CD4-positive, alpha-beta T cell (primary cell): ENCODE data around the gene LONP1. TPM values are rescaled to one million over a fixed set of nuclear protein-coding genes. Genes with fewer than 3 reads are reported as not detected.

Source experiments
- ATAC-seq: fragments of 200-7000 bp; cut with Tn5 transposase; one replicate; pipeline ENCODE4 v1.10.0; 2022; ENCODE audit warnings: mild to moderate bottlenecking; ENCODE audit not compliant: poor library complexity
- CTCF ChIA-PET: fragments of 350-600 bp; sonication (Branson Sonifier 250); formaldehyde crosslinking; loops from one replicate; lab custom pipeline; 2021; ENCODE audit warnings: antibody characterized with exemption, inconsistent platforms; lab: Charles Lee
- POLR2A ChIA-PET: fragments of 350-600 bp; sonication (Branson Sonifier 250); formaldehyde crosslinking; loops from one replicate; lab custom pipeline; 2021; ENCODE audit warnings: antibody characterized with exemption, inconsistent platforms; lab: Charles Lee
- DNase-seq, 14 experiments: peaks; one replicate each; pipeline ENCODE4 v3.0.0-alpha.2; 2013 to 2020; ENCODE audit warnings: mixed read lengths in 2 of 14
- H3K27ac ChIP-seq, 2 donors: one replicate each; pipeline versions ENCODE4 v1.5.1 to v1.7.0; 2013; ENCODE audit warnings: low read length in 2 of 2, low read depth in 1 of 2, mild to moderate bottlenecking in 1 of 2
- H3K27me3 ChIP-seq, 2 experiments: 1 replicate in 1 of 2; 2 replicates in 1 of 2; pipeline versions ENCODE4 v1.6.1 to v1.7.0; 2013; ENCODE audit warnings: low read length in 2 of 2, control low read depth in 1 of 2, mild to moderate bottlenecking in 1 of 2, moderate library complexity in 1 of 2; ENCODE audit not compliant: insufficient read depth in 2 of 2, control insufficient read depth in 1 of 2
- H3K36me3 ChIP-seq: one replicate; pipeline ENCODE4 v1.6.1; 2013; ENCODE audit warnings: low read length, control low read depth; ENCODE audit not compliant: insufficient read depth
- H3K4me1 ChIP-seq: one replicate; pipeline ENCODE4 v1.6.1; 2013; ENCODE audit warnings: low read length, control low read depth; ENCODE audit not compliant: insufficient read depth
- H3K4me3 ChIP-seq: one replicate; pipeline ENCODE4 v1.5.1; 2013; ENCODE audit warnings: mild to moderate bottlenecking, low read length, moderate library complexity
- H3K9me3 ChIP-seq, 2 experiments: 1 replicate in 1 of 2; 2 replicates in 1 of 2; pipeline versions ENCODE4 v1.6.1 to v1.7.0; 2013; ENCODE audit warnings: low read length in 2 of 2, mild to moderate bottlenecking in 2 of 2, control low read depth in 1 of 2, moderate library complexity in 1 of 2; ENCODE audit not compliant: control insufficient read depth in 1 of 2, insufficient read depth in 1 of 2
- H3K27ac Mint-ChIP-seq: one replicate; pipeline ENCODE4 v1.8.0; 2020; ENCODE audit warnings: mixed read lengths
- H3K27me3 Mint-ChIP-seq: one replicate; pipeline ENCODE4 v1.8.0; 2021; ENCODE audit warnings: mixed read lengths
- H3K36me3 Mint-ChIP-seq: one replicate; pipeline ENCODE4 v1.8.0; 2021; ENCODE audit warnings: low read depth, mixed read lengths
- H3K4me1 Mint-ChIP-seq: one replicate; pipeline ENCODE4 v1.8.0; 2021; ENCODE audit warnings: low read depth, mixed read lengths
- H3K4me3 Mint-ChIP-seq: one replicate; pipeline ENCODE4 v1.8.0; 2020; ENCODE audit warnings: mild to moderate bottlenecking, mixed read lengths
- H3K9me3 Mint-ChIP-seq: one replicate; pipeline ENCODE4 v1.8.0; 2020; ENCODE audit warnings: mixed read lengths
- CTCF ChIP-seq: fragments of 200-600 bp; IDR thresholded peaks from one replicate; pipeline ENCODE4 v1.8.0; 2022; ENCODE audit warnings: antibody characterized with exemption, mild to moderate bottlenecking
- intact Hi-C, 2 experiments: fragments of 100-400 bp; cut with DNase I in 1 of 2; cut with micrococcal nuclease in 1 of 2; formaldehyde crosslinking; loops; one replicate each; pipeline versions ENCODE4 v1.15.1 to v1.9.0; 2023 to 2025; cut with DNase I, micrococcal nuclease
- total RNA-seq, 174 experiments: library from RNA in 2 of 174; stranded (reverse) in 2 of 174; gene quantifications; one replicate each; pipeline ENCODE4 v1.2.3 and lab custom pipeline; 2021 to 2026

Gene LONP1
- total RNA-seq, 2 experiments from 2014 or later = 88.7 to 91.0 TPM

DNA sequence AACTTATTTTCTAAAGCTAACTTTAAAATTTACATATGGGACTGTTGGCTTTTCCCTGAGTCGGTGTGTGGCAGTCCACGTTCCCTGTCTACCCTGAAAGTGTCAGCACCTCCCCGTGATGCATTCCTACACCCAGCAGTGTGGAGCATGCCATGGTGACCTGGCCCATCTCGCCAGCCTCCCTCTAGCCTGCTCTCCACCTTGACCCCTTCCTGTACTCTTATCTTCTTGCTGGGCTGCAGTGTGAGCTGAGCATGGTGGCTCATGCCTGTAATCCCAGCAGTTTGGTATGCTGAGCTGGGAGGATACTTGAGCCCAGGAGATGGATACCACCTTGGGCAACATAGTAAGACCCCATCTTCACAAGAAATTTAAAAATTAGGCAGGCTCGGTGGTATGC is 65.0 kb downstream of the LONP1 start:
- H3K4me1 Mint-ChIP-seq = no peaks in the 10 kb centered on the region
- DNase-seq (no peak), ATAC-seq (no peak)
- Histone ChIP-seq H3K27ac (no peak overlapping the region), H3K36me3 (peaks cover 95% of the 10 kb centered on the region), H3K27me3 (no peaks in the 10 kb centered on the region), H3K4me1 (no peaks in the 10 kb centered on the region), H3K9me3 (no peaks in the 10 kb centered on the region), H3K4me3 (no peak overlapping the region)
- ChIA-PET CTCF (no interaction called here), POLR2A (no interaction called here)
- TF ChIP-seq CTCF = no peak
- intact Hi-C loops = no loop called here
- H3K4me3 Mint-ChIP-seq = no peak overlapping the region
- H3K27me3 Mint-ChIP-seq = no peaks in the 10 kb centered on the region
- H3K9me3 Mint-ChIP-seq = no peaks in the 10 kb centered on the region
- no peak overlapping the region for H3K27ac Mint-ChIP-seq
- H3K36me3 Mint-ChIP-seq = peaks cover 85% of the 10 kb centered on the region

DNA sequence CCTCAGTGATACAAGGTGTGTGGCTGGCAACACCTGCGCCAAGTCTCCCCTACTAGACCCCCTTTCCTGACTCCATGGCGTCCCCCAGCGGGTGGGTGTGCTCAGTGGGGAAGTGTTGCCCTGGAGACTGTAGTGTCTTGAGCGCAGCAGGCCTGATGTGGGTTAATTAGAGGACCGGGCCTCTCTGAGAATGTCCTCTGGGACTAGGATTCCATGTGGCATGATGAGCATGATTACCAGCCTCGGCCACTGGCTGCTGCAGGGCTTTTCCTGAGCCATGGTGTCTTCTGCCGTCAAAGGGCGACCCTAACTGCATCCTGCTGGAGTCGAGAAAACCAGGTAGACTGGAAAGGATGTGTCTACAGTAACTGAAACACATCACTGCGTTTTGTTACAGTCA is 67.7 kb downstream of the LONP1 start:
- H3K4me3 Mint-ChIP-seq = no peak overlapping the region
- intact Hi-C loops = no loop called here
- H3K27me3 Mint-ChIP-seq = no peaks in the 10 kb centered on the region
- H3K4me1 Mint-ChIP-seq = no peaks in the 10 kb centered on the region
- TF ChIP-seq CTCF = no peak
- H3K4me3 ChIP-seq = no peak overlapping the region
- H3K27ac Mint-ChIP-seq = no peak overlapping the region
- no peaks in the 10 kb centered on the region for H3K27me3 ChIP-seq
- peaks cover 91% of the 10 kb centered on the region for H3K36me3 ChIP-seq
- no peaks in the 10 kb centered on the region for H3K9me3 Mint-ChIP-seq
- no peak for DNase-seq
- H3K36me3 Mint-ChIP-seq = peaks cover 88% of the 10 kb centered on the region
- ChIA-PET CTCF (no interaction called here), POLR2A (no interaction called here)
- no peaks in the 10 kb centered on the region for H3K9me3 ChIP-seq
- no peak overlapping the region for H3K27ac ChIP-seq
- H3K4me1 ChIP-seq = no peaks in the 10 kb centered on the region
- ATAC-seq = no peak

GRCh38 chr19:5651361-5651760 is 68.6 kb downstream of the LONP1 start:
- POLR2A ChIA-PET = no interaction called here
- no peaks in the 10 kb centered on the region for H3K4me1 Mint-ChIP-seq
- TF ChIP-seq CTCF = no peak
- H3K9me3 ChIP-seq = no peaks in the 10 kb centered on the region
- CTCF ChIA-PET = no interaction called here
- H3K4me3 Mint-ChIP-seq = no peak overlapping the region
- DNase-seq (no peak), ATAC-seq (no peak)
- intact Hi-C loops = no loop called here
- H3K27ac ChIP-seq = no peak overlapping the region
- no peaks in the 10 kb centered on the region for H3K4me1 ChIP-seq
- H3K27me3 Mint-ChIP-seq = no peaks in the 10 kb centered on the region
- H3K27ac Mint-ChIP-seq = no peak overlapping the region
- peaks cover 92% of the 10 kb centered on the region for H3K36me3 Mint-ChIP-seq
- no peaks in the 10 kb centered on the region for H3K27me3 ChIP-seq
- peaks cover 91% of the 10 kb centered on the region for H3K36me3 ChIP-seq
- H3K4me3 ChIP-seq = no peak overlapping the region
- no peaks in the 10 kb centered on the region for H3K9me3 Mint-ChIP-seq
